ENCODE results near the gene SNTG2.

Gene SNTG2

GRCh38 chr2:1002350-1002749 is 51.7 kb downstream of the SNTG2 start:
- no peak for DNase-seq (ENCODE audit: low spot score)

- no peak for DNase-seq (ENCODE audit: low spot score)
Measured at GRCh38 chr2:1004398-1004797, 53.7 kb downstream of the SNTG2 start.

- DNase-seq (ENCODE audit: low spot score), result no peak
Measured at GRCh38 chr2:1010415-1010930, 59.8 kb downstream of the SNTG2 start.

- no peak for DNase-seq (ENCODE audit: low spot score)
Measured at GRCh38 chr2:1011006-1011405, 60.4 kb downstream of the SNTG2 start.

GRCh38 chr2:1011985-1012384 is 61.3 kb downstream of the SNTG2 start:
- DNase-seq (ENCODE audit: low spot score), result no peak

GRCh38 chr2:1014802-1015201 is 64.2 kb downstream of the SNTG2 start:
- DNase-seq (ENCODE audit: low spot score), result no peak

- DNase-seq (ENCODE audit: low spot score), result no peak
Measured at GRCh38 chr2:1016500-1016899, 65.9 kb downstream of the SNTG2 start.

- DNase-seq (ENCODE audit: low spot score), result no peak
Measured at GRCh38 chr2:1017827-1018226, 67.2 kb downstream of the SNTG2 start.

- no peak for DNase-seq (ENCODE audit: low spot score)
Measured at GRCh38 chr2:1020206-1020605, 69.6 kb downstream of the SNTG2 start.

GRCh38 chr2:1022178-1022577 is 71.5 kb downstream of the SNTG2 start:
- DNase-seq (ENCODE audit: low spot score), result no peak

GRCh38 chr2:1024981-1025380 is 74.3 kb downstream of the SNTG2 start:
- no peak for DNase-seq (ENCODE audit: low spot score)

- no peak for DNase-seq (ENCODE audit: low spot score)
Measured at GRCh38 chr2:1026141-1026540, 75.5 kb downstream of the SNTG2 start.

- DNase-seq (ENCODE audit: low spot score), result no peak
Measured at GRCh38 chr2:1028831-1029230, 78.2 kb downstream of the SNTG2 start.

- DNase-seq (ENCODE audit: low spot score), result no peak
Measured at GRCh38 chr2:1032030-1032429, 81.4 kb downstream of the SNTG2 start.

GRCh38 chr2:1033069-1033468 is 82.4 kb downstream of the SNTG2 start:
- DNase-seq (ENCODE audit: low spot score), result no peak

GRCh38 chr2:1037066-1037465 is 86.4 kb downstream of the SNTG2 start:
- no peak for DNase-seq (ENCODE audit: low spot score)

GRCh38 chr2:1039549-1039948 is 88.9 kb downstream of the SNTG2 start:
- DNase-seq (ENCODE audit: low spot score), result no peak

GRCh38 chr2:1041012-1041805 is 90.6 kb downstream of the SNTG2 start:
- no peak for DNase-seq (ENCODE audit: low spot score)

- no peak for DNase-seq (ENCODE audit: low spot score)
Measured at GRCh38 chr2:1045109-1045508, 94.5 kb downstream of the SNTG2 start.

GRCh38 chr2:1046067-1046466 is 95.4 kb downstream of the SNTG2 start:
- no peak for DNase-seq (ENCODE audit: low spot score)

GRCh38 chr2:1047485-1047884 is 96.8 kb downstream of the SNTG2 start:
- DNase-seq (ENCODE audit: low spot score), result no peak

- DNase-seq (ENCODE audit: low spot score), result no peak
Measured at GRCh38 chr2:1049691-1050090, 99.0 kb downstream of the SNTG2 start.

- DNase-seq (ENCODE audit: low spot score), result no peak
Measured at GRCh38 chr2:1051075-1051474, 100.4 kb downstream of the SNTG2 start.

GRCh38 chr2:1052771-1053191 is 102.1 kb downstream of the SNTG2 start:
- no peak for DNase-seq (ENCODE audit: low spot score)

Data from HuH-7 (cell line).